Activated T-cell treated with anti-CD3 and anti-CD28 coated beads, Interleukin-2, amount 50 U/mL, for 48 hours (primary cell): Measurements from ENCODE around the gene FMNL3.

Experiments used
- DNase-seq, 2 experiments: peaks; one replicate each; pipeline ENCODE4 v3.0.0-alpha.2; 2020

FMNL3 gene

DNA sequence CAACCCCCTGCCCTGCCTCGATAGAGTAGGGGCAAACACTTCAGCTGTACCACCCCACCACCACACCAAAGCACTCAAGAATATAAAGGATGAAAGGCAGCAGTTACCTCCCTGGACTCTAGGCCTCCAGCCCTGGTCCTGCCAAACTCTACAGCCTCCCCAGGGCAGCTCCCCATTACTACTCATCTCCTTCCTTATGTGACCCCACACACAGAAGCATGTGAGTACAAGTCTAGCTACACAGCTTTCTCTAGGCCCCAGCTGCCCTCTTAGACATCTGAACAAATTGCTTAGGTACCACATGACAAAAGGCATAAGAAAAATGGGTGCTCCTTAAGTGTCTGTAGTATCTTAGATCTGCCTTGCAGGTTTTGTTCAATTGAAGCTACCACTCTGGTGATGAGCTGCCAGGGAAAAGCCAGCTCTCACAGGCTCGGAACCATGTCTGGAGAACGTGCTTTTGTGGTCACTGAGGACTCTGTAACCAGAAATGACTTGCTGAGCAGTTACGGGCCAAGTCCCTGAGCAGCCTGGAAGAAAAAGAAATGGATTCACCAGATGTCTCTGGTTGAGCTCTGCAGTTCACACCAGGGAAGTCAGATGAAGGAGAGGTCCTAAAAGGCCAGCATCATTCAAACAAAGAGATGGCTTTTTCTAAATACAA, 32.8 kb downstream of the FMNL3 start:
- no peak for DNase-seq

DNA sequence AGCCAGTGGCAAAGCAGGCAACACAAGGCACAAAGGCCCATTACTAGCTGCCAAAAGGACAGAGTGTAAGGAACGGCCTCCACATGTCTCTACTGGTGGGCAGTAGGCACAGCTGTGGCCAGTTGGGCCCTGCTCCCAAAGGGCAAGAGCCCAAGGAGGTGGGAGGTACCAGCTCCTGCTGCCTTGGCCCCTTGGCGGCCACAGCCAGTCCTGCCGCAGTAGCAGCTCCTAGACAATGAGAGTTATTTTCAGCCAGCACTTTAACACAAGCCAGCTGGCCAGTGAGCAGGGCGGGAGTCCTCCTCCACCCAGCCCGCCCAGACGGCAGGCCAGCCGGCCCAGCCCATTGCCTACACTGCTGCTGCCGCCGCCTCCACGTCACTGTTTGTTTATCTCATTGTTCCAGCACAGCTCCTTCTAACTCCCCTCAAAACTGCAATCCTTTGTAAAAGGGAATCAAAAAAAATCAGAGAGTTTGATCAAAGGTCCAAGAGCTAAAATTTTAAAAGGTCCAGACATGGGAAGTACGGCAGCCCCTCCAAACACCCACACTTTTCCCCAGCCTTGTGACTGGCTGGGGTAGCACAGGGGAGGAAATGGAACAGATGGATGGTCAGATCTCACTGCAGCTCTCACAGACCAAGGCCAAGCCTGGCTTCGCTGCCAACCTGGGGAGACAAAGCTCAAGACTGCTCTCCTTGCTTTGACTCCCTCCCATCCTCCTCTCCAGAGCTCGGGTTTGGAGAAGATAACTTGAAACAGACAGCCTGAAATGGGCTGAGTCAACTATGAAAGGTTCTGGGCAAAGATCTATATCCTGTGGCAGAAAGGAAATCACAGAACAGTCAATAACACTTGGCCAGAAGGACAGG, 33.5 kb downstream of the FMNL3 start:
- DNase-seq = no peak

DNA sequence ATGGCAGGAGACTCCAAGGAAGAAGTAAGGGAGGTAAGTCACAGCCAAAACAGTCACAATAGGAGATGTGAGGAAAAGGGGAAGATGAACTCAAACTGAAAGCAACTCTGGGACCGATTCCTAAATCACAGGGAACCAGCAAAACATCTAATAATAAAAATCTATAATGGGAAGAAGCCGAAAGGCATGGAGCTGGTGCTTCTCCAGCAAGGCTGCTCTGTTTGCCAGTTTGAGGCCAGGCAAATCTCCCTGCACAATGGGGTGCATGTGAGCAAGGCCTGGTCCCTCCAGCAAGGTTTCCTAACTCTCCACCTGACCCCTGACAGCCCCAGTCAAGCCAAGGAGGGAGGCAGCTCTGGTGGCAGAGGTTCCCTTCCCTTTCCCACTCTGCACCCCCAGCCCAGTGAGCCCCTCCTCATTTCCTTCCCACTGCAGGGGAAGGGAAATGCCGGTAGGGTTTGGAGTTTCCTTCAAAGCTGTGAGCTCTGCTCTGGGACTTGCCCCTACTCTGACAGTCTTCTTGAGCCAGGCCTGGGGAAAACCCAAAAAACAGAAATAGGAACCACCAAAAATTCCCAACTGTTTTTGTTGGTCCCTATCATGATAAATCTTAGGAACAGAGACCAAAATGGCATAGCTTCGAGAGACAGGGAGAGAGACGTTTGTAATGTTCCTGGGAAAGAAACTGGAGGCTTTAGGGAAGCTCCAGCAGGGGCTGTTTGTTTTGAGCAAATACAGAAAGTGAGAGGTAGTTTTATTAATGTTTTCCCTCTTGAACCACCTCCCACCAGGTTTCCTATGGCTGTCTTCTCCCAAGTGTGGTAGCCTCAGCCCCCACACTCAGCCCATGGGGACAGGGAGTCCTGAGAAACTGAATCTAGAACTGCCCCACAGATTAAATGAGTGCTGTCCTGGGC, 34.6 kb downstream of the FMNL3 start:
- DNase-seq = no peak

DNA sequence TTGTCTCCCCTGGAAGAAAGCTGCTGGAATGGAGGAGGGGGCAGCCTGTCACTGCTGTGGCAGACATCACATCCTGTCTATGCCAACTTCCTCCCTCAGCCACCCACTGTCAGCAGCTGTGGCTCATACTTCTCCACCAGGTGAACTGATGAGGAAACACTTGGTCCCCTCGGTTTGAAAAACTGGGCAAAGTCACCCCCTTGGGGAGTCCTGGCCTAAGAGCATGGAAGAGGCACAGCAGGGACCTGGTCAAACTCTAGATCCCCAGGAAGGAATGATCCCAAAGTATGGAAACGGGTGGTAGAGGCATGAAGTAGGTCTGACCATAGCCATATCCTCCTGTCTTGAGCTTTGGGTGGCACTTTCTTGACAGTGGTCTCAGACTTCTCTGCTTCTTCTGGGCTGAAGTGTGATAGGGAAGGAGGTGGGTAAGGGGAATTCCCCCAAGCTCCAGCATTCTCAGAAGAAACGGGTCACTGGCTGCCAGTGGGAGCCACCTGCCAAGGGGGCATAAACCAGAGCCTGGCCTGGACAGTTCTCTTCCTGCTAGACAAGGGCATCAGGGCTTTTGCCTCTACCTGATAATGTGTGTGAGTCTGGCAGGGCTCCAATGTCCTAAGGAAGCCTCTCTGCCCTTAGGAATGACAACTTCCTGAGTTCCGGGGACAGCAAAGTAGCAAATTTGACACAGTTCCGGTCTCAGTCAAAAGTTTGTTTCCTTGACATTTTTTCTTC, 36.0 kb downstream of the FMNL3 start:
- DNase-seq = peak; percentile 73 to 74

DNA sequence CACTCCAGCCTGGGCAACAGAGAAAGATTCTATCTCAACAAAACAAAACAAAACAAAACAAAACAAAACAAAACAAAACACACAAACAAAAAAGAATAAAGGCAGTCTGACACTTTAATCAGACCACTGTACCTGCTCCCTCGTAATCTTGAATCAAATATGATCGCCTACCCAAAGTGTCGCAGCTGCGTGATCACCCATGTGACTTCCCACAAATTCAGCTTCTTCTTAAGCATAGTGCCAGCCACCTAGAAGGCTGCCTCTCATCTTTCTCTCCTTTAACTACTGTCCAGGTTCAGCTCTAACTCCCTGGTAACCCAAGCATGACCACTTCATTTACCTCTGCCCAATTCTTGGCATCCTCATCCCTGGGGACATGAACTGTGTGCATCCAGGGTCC, 37.4 kb downstream of the FMNL3 start:
- no peak for DNase-seq

DNA sequence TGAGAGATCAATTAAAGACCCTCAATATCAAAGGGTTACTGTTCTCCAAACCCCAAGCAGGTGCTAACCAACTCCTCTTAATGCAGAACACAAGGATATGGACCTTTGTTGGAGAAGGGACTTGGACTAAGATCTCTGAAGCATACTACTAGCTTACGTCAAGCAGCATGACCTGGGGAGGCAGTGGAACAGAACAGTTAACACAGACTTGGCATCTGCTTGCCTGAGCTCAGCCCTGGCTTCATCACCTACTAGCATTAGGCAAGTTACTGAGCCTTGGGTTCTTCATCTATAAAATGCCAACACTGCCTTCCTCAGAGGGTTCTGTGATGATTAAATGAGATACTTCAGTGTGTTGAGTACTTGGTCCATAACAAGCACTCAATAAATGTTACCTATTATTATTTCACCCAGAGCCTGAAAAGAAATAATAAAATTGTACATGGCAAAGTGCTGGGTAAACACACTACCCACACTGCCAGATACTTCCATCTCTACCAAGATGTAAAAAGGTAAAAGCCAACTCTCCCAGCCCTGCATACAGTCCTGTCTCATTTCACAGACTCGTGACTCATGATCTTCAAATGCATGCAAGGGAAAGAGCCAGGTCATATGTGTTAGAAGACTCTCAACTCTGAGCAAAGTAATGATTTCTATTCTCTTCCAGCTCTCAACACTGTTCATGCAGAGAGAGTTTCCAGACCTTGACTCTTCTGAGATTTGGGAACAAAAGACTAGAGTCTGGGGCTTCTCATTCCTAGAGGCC, 39.7 kb downstream of the FMNL3 start:
- no peak for DNase-seq

DNA sequence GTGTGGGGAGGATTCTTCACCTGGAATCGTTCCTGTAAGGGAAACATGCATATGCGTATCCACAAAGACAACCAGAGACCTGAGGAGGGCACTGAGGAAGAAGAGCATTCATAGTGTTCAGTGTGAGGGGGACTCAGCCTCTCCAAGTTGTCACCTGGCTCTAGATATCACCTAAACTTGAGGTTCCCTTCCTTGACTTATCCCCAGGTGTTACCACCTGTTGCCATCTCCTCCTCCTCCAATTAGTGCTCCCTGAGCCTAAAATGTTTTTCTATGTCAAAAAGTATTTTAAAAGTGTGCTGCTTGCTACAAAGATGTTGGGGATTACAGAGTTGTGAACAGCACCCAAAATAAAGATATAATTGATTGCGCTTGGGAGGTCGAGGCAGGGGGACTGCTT, 41.0 kb downstream of the FMNL3 start:
- DNase-seq = no peak

DNA sequence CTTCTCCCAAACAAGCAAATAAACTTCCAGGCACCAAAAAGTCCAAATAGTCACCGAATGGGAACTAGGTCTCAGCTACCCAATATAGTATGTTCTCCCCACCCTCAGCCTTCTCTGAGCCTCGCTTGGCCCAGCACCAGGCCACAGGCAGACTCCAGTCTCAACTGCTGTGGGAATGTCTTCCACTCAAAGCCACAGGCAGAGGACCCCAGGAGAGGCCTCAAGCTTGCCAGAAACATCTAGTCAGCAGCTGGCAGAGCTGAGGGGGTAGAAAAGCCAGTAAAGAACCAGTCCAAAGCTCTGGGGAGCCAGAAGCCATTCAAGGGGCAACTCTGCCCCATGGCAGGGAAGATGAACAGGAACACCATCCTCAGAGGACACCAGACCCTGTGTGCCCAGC, 41.8 kb downstream of the FMNL3 start:
- no peak for DNase-seq

DNA sequence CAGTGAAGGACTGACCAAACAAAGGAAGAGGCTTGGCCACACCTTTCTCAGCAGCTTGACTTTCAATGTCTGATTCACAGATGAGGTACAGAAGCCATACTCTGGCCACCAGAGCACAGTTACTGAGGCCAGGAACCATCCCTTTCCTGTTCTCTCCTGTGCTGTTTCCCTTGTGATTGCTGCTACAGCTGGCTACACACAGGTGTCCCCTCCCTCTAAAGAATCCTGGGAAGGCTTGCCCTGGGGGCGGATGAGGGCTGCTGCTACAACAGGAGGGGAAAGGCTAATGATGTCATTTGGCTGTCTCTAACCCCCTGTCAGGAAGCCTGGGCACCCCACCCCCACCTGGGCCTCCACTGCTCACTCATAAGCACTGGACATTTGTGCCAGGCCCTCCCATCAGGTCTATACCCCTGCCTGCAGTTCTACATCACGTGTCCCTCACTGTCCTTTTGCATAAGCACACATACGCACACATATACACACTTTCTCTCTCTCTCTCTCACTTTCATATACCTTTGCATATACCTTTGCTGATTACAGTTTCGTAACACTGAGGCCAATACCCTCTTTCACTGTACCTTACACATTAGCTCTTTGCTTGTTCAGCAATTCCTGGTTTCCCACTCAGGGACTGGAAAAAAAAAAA, 42.5 kb downstream of the FMNL3 start:
- no peak for DNase-seq

DNA sequence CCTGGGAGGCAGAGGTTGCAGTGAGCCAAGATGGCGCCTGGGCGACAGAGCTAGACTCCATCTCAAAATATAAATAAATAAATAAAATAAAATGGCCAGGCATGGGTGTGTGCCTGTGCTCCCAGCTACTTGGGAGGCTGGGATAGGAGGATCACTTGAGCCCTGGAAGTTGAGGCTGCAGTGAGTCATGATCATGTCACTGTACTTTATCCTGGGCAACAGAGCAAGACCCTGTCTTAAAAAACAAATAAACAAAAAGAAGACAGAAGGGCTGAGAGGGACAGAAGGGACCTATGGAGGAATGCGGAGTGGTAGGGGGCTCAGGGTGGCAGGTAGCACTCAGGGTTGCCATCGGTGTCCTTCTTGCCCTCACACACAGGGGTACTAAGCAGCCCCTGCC, 43.0 kb downstream of the FMNL3 start:
- no peak for DNase-seq

DNA sequence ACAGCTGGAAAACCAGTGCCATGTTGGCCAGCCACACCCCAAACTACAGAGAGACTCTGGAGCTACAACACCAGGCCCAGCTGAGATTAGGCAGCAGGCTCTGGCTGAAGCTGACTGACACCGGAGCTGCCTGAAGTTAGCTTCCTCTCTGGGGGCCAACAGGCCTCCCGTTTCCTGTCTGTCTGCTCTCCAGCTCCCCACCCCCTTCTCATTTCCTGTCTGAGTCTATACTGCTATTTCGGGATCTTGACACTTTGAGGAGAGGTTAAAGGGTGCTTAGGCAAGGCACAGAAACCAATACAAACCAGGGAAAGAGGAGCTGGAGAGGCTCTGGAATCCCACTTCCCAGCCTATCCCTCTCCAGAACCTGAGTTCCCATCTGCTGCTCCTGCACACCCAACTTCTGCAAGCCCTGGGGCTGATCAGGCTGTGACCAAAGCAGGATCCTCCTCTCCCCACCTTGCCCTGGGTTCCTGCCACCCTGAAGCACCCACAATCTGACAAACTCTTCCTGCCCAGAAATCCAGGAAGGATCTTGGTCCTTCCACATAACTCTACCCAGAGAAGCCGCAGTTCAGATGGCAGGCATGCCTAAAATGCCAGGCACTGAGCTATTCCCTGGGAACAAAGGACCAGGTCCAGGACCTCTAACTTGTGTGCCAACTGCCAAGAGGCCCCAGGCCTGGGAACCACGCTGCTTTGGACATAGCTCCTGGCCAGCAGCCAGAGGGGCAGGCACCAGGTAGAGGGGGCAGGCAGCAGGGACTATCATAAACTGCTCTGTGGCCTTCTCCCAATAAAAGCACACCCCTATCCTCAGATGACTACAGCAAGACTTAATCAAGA, 44.0 kb downstream of the FMNL3 start:
- DNase-seq = peak; percentile 67 to 75

DNA sequence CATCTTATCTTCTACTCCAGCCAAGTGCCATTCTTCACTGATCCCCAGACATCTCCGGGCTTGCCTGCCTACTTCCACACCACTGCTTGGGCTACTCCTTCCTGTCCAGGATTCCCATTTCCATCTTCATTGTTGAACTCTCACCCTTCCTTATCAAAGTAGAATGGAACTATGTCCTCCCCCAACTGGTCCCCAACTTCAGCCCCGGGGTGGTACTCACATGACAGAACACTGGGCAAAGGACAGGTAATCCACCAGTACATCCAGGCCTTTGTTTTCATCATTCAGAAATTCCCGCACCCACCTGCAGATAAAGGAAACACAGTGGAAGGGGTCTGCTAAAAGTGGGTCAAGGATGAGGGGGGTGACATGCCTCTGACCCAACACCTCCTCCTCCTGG, 45.5 kb downstream of the FMNL3 start:
- DNase-seq = no peak

DNA sequence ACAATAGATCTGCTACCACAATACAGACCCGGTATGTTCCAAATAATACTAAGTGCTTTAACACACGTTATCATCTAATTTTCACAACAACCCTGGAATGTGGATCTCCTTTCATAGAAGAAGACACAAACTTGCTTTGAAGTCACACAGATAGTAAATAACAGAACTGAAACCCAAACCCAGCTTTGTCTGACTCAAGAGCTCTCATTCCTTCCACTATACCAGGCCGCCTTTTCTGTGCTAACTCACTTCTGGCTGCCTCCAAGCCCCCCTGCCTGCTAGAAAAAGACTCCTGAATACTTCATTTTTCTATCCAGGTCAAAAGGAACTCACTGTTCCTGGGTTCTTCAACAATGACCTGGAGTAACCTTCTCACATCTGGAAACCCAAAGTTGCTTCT, 46.0 kb downstream of the FMNL3 start:
- peak in 1 of 2 experiments; percentile 52 for DNase-seq

DNA sequence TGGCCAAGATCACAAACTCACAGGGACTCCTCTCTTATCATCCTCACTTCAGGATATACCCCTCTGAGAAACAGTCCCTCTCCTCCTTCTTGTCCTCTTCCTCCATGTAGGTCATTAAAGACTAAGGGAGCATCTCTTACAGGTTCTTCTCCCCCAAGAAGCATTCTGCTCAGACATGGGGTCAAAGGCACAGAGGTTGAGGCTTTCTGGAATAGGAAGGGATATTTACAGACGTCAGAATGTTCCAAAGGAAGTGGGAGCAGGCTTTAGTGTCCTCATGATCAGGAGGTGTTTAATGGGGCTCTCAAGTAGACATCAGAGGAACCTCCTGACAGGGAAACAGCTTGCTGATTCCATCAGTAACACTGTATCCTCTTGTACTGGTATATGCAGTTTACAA, 47.5 kb downstream of the FMNL3 start:
- DNase-seq = no peak

DNA sequence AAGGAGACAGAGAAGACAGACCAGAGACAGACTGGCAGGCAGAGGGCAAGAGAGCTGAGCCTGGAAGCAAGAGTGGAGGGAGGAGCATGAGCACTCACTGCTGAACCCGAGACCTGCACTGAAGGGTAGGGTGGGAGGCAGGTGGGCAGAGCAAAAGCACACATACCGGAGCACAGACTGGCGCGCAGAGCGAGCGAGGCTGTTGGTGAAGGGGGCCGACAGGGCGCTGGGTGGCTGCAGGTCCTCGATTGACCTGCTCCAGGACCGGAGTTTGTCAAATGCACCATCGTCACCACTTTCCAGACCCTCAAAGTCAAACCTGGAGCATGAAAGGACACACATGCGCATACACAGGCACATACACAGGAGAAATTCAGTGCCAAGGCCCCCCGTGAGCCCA, 48.9 kb downstream of the FMNL3 start:
- DNase-seq = no peak

DNA sequence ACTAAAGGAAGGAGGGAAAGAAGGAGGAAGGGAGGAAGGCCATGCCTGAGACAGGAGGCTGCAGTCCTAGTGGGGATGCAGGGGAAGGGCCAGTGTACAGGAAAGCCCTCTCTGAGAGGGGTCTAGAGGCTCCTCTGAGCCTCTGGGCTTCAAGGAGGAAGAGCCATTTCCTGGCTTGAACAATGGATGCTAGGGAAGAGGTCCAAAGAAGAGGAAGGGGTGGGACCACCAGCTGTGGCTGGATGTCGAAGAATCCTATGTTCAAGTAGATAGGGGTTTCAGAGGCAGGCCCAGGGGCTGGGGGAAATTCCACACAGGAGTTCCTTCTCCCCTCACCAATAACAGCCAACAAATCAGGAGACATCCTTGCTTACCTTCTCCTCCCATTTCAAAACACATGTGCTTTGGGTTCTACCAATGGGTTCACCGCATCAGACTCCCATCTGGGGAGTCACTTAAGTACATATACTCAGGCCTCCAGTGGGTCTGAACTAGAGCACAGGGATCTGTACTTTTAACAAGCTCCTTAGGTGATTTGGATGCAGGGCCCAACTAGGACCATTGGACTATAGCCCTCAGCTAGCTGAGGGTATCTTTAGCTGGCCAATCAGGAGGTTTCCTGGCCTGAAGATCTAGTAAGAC, 51.5 kb downstream of the FMNL3 start:
- DNase-seq = no peak

DNA sequence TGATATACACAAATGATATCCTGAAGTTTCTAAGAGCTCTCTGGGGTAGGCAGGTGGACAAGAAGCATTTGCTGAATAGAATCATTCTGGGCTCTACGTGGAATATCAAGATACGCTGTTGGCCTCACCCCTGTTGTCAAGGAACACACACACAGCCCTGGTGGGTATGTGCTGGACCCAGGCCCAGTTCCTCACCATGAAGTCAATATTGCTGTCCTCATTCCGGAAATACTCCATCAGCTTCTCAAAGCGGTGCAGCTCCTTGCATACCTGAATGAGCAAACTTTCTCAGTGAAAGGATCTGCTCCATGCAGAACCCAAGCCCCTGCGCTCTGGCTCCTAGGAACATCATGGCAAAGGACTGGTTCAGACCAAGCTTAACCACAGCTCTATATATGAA, 52.5 kb downstream of the FMNL3 start:
- no peak for DNase-seq

DNA sequence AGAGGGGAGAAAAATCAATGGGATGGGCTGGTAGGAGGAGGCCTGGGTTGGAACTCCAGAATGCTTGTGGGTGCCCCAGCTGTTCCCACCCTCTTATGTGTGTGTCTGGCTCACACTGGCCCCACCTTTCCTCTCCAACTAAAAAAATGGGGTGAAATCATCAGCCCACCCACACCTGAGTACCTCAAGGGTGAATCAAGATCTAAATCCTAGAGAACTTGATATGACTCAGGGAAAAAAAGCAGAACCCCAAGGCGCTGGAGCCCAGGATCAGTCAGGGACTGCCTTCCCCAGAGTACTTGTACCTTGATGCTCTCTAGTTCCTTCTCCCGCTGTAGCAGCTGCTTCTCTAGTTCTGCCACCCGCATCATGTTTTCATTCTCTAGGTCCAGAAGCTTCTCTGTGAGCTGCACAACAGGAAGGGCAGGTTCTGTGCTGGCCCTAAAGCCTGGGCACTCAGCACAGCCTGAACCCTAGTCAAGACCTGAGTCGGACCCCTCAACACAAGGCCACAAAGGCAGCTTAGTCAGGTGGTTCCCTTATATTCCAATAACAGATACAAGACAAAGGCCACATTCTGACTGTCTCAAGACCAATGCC, 54.2 kb downstream of the FMNL3 start:
- no peak for DNase-seq

DNA sequence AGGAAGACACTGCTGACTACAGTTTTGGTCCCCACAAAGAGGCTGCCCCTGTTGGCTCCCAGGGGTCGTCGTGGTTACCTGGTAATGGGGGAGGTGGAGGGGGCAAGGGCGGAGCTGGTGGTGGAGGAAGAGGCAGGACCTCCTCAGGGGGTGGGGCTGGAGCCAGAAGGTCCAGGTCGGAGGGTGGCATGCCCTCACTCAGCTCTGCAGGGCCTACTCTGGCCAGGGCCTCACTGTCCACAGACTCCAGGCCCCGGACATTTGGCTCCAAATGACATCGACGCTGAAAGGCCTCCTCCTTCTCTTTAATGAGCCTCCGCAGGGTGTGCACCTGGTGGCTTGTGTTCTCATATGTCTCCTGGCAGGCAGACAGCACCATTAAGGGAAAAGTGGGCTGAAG, 55.4 kb downstream of the FMNL3 start:
- no peak for DNase-seq
